Glomerular visceral epithelial cell (primary cell): ENCODE measurements around the gene ADCY1.

ENCODE experiments used
- DNase-seq: peaks from one replicate; pipeline ENCODE4 v3.0.0-alpha.2; 2016; ENCODE audit errors: extremely low spot score

The ADCY1 gene

GRCh38 chr7:45594745-45595535 is 20.8 kb downstream of the ADCY1 start:
- DNase-seq = no peak

GRCh38 chr7:45595809-45596664 is 21.9 kb downstream of the ADCY1 start:
- no peak for DNase-seq

GRCh38 chr7:45596665-45597095 is 22.5 kb downstream of the ADCY1 start:
- no peak for DNase-seq

- DNase-seq = no peak
These were observed 23.3 kb downstream of the ADCY1 start for GRCh38 chr7:45597286-45597984.

GRCh38 chr7:45598886-45599520 is 24.8 kb downstream of the ADCY1 start:
- no peak for DNase-seq

GRCh38 chr7:45599851-45600706 is 25.9 kb downstream of the ADCY1 start:
- DNase-seq = no peak

GRCh38 chr7:45601094-45601493 is 26.9 kb downstream of the ADCY1 start:
- DNase-seq = no peak

GRCh38 chr7:45601816-45602540 is 27.8 kb downstream of the ADCY1 start:
- DNase-seq = no peak

- DNase-seq = no peak
These were observed 31.9 kb downstream of the ADCY1 start for GRCh38 chr7:45606050-45606449.

GRCh38 chr7:45606931-45607330 is 32.8 kb downstream of the ADCY1 start:
- DNase-seq = no peak

GRCh38 chr7:45609180-45609579 is 35.0 kb downstream of the ADCY1 start:
- no peak for DNase-seq

- DNase-seq = no peak
These were observed 35.9 kb downstream of the ADCY1 start for GRCh38 chr7:45610019-45610418.

GRCh38 chr7:45610660-45611299 is 36.6 kb downstream of the ADCY1 start:
- no peak for DNase-seq

GRCh38 chr7:45617166-45617565 is 43.0 kb downstream of the ADCY1 start:
- no peak for DNase-seq

- no peak for DNase-seq
These were observed 47.9 kb downstream of the ADCY1 start for GRCh38 chr7:45622058-45622457.

- DNase-seq = no peak
These were observed 49.0 kb downstream of the ADCY1 start for GRCh38 chr7:45623157-45623556.

- DNase-seq = no peak
These were observed 49.7 kb downstream of the ADCY1 start for GRCh38 chr7:45623740-45624391.

- no peak for DNase-seq
These were observed 50.2 kb downstream of the ADCY1 start for GRCh38 chr7:45624392-45624760.

GRCh38 chr7:45625067-45625466 is 50.9 kb downstream of the ADCY1 start:
- DNase-seq = no peak
